NCI-H2227 treated with DMSO at 0.1 percent for 48 hours (cell line): ENCODE results near the gene EHBP1L1.
"Not testable (repeated sequence)": the region's sequence is repeated elsewhere in the genome, so short reads cannot be mapped to it uniquely, and the experiment has no call there.

Source experiments
- DNase-seq: peaks from one replicate; lab custom pipeline; 2025; lab: John Stamatoyannopoulos, UW

The EHBP1L1 gene

DNA sequence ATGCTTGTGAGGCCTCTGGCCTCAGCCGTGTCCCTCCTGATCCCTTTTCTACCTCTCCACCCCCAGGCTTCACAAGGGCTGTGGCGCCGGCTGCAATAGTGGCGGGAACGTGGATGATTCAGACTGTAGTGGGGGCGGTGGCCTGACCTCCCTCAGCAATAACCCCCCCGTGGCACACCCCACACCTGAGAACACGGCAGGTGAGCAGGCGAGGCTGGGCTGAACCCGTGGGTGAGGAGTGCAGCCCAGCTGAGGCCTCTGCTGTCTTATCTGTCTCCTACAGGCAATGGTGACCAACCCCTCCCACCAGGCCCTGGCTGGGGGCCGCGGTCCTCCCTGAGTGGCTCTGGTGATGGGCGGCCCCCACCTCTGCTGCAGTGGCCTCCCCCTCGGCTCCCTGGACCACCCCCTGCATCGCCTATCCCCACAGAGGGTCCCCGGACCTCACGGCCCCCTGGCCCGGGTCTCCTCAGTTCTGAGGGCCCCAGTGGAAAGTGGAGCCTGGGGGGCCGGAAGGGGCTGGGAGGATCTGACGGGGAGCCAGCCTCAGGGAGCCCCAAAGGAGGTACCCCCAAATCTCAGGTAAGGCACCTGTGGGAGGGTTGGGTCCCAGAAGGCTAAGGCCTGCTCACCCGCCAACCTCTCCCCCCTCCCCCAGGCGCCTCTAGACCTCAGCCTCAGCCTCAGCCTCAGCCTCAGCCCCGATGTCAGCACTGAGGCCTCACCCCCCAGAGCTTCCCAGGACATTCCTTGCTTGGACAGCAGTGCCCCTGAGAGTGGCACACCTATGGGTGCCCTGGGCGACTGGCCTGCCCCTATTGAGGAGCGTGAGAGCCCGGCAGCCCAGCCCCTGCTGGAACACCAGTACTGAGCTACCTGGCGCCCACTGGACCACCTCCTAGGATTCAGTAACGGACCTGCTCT, 60.5 kb downstream of the EHBP1L1 start:
- DNase-seq = no peak

DNA sequence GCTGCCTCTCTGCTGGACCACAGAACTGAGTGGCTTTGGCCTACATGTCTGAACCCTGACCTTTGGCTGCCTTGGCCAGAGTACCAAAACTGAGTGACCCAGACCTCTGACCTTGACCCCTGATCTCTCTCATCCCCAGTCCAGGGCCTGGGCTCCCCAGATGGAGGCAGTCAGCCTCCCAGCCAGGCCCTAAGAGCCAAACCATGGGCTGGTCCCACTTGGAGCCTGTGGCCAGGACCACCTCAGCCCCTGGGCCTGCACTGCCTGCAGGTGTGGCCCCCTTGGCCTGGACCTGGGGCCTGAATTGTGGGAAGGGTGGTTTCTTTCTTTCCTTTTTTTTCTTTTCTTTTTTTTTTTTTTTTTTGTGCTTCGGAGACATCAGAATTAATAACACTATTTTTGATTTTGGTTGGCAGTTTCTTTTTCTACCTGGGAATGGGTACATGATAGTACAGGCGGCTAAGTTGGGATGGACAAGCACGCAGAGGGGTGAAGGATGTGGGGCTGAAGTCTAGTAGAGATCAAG, 61.2 kb downstream of the EHBP1L1 start:
- DNase-seq = no peak

DNA sequence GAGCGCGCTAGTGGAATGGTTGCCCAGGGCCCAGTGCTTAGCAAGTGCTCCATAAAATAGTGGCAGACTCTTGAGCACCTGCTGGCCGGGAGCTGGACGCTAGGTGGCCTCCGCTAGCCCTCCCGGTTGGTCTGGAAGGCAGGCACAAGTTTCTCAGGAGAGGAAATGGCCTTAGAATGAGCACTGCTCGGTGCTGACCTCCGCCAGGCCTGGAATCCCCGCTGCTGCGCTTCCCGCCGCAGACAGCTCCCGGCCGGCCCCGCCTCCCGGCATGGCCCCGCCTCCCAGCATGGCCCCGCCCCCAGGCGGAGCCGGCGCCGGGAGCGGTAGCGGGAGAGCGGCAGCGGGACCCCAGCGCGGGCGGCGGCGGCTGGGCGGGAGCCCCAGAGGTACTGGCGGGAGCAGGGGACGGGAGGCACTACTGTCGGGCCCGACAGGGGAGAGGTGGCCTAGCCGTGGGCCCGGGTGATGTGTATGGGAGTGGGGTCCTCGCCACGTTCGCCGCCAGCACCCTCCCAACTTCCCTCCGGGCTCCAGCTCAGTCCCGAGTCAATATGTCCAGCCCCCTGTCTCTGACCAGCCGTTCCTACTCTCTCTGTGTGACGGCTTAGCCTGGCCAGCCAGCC, 62.1 kb downstream of the EHBP1L1 start, which contains the start of gene SIPA1:
TSS of gene SIPA1 (plus strand) at position 308 of the 626 bp plus-strand sequence. CDS start 2,821 bp downstream, outside the sequence.
- peak; percentile 91 for DNase-seq

DNA sequence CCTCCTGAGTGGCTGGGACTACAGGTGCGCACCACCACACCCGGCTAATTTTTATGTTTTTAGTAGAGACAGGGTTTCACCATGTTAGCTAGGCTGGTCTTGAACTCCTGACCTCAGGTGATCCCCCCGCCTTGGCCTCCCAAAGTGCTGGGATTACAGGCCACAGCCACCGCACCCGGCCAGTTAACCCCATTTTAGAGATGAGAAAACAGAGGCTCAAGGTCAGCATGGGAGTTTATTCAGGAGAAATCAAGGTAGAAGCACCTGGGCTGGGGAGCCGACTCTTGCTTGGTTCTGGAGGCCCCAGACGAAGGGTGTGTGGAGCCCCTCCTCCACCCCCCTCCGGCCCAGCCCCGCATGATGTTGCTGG, 63.4 kb downstream of the EHBP1L1 start:
- DNase-seq = not testable (repeated sequence)

DNA sequence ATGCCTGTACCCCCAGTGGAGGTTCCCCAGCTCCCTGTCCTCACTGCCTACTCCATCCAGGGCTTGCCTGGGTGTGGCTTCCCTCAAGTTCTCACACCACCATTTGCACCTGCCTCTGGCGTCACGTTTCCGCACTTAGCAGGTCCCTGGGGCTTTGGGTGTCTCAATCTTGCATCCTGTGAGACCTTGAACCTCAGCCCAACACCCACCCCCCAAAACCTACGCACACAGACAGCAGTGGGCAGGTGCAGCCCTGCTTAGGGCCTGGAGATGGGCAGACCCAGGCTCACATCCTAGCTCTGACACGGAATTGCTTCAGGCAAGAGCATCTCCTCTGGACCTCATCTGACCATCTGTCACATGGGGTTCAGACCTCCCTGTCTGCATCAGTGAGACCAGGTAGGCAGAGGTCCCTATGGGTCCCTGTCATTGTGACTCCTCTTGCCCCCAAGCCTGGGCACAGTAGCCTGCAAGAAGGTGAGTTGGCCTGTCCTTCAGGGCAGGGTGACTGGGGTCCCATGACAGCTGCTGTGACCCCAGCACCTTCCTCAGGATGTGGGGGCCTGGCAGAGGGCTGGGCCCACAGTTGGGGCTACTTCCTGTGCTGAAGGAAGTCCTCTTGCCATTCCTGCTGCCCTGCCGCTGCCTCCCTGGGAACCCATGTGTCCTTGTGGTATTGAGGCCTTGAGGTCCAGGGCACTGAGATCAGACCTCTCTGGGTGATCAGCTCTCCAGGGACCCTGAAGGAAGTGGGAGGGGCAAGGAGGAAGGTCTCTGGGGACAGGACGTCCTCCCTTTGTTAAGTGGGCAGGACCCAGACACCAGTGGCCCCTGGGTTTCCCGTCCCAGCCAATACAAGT, 64.0 kb downstream of the EHBP1L1 start:
- DNase-seq = no peak

GRCh38 chr11:65640483-65641296, 64.8 kb downstream of the EHBP1L1 start:
- DNase-seq = no peak

- no peak for DNase-seq
These were observed 65.6 kb downstream of the EHBP1L1 start for GRCh38 chr11:65641297-65642013.
